Bronchial epithelial cell (primary cell): Measurements from ENCODE around the gene KSR1. TPM values are rescaled to one million over a fixed set of nuclear protein-coding genes. Genes with fewer than 3 reads are reported as not detected.

Source experiments
- DNase-seq: peaks from one replicate; pipeline ENCODE4 v3.0.0-alpha.2; 2010; ENCODE audit warnings: low read depth
- FAIRE-seq: peaks from 2 replicates; lab custom pipeline; 2011; peaks lifted over from hg19 to GRCh38; lab: Jason Lieb, UNC
- H3K27me3 ChIP-seq: 2 replicates; pipeline ENCODE4 v1.5.1; 2011; ENCODE audit warnings: low read length; ENCODE audit not compliant: control insufficient read depth, insufficient read depth
- H3K36me3 ChIP-seq: 2 replicates; pipeline ENCODE4 v1.5.1; 2011; ENCODE audit warnings: low read length; ENCODE audit not compliant: control insufficient read depth, insufficient read depth
- H3K4me3 ChIP-seq: 2 replicates; pipeline ENCODE4 v1.5.1; 2011; ENCODE audit warnings: mild to moderate bottlenecking, low read depth, low read length, control low read depth
- CTCF ChIP-seq: IDR thresholded peaks from 2 replicates; pipeline ENCODE4 v1.5.1; 2011; ENCODE audit warnings: mild to moderate bottlenecking, moderate library complexity, low read length, control low read depth, inconsistent platforms; ENCODE audit not compliant: insufficient read depth, severe bottlenecking
- total RNA-seq: library from RNA; depleted of rRNA; stranded (reverse); fragments of >200 nt; gene quantifications from 2 replicates; pipeline ENCODE4 v1.2.1, GENCODE V29; 2014

Gene KSR1
- total RNA-seq, 1 donor from 2014 or later = 0.53 TPM

- FAIRE-seq (no peak), DNase-seq (no peak)
- Histone ChIP-seq H3K27me3 (no peaks in the 10 kb centered on the region), H3K36me3 (no peaks in the 10 kb centered on the region), H3K4me3 (no peak overlapping the region)
- TF ChIP-seq CTCF = no peak
Measured at GRCh38 chr17:27481327-27481726, 25.1 kb downstream of the KSR1 start.

- Histone ChIP-seq H3K4me3 (no peak overlapping the region), H3K36me3 (no peaks in the 10 kb centered on the region), H3K27me3 (no peaks in the 10 kb centered on the region)
- no peak for TF ChIP-seq CTCF
- DNase-seq (no peak), FAIRE-seq (no peak)
Measured at GRCh38 chr17:27485125-27485524, 28.9 kb downstream of the KSR1 start.

GRCh38 chr17:27485716-27486495, 29.7 kb downstream of the KSR1 start:
- H3K36me3 ChIP-seq = no peaks in the 10 kb centered on the region
- FAIRE-seq (no peak), DNase-seq (no peak)
- H3K4me3 ChIP-seq = no peak overlapping the region
- H3K27me3 ChIP-seq = no peaks in the 10 kb centered on the region
- no peak for TF ChIP-seq CTCF

DNA sequence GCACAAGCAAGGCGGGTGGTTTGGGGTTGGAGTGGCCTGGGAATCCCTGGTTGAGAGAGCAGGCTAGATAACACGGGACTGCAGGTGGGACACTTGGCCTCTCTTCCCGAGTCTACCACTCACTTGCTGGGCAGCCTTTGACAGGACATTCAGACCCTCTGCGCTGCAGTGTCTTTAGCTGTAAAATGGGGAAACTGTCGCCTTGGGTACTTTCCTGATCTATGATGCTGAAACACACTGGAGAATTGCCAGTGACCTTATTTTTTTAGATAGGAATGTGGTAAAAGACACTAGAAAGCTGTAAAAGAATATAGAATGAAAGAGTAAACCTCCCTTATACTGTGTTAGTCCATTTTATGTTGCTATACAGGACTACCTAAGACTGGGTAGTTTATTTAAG, 30.5 kb downstream of the KSR1 start:
- Histone ChIP-seq H3K36me3 (no peaks in the 10 kb centered on the region), H3K4me3 (no peak overlapping the region), H3K27me3 (no peaks in the 10 kb centered on the region)
- DNase-seq = no peak
- TF ChIP-seq CTCF = no peak
- no peak for FAIRE-seq

DNA sequence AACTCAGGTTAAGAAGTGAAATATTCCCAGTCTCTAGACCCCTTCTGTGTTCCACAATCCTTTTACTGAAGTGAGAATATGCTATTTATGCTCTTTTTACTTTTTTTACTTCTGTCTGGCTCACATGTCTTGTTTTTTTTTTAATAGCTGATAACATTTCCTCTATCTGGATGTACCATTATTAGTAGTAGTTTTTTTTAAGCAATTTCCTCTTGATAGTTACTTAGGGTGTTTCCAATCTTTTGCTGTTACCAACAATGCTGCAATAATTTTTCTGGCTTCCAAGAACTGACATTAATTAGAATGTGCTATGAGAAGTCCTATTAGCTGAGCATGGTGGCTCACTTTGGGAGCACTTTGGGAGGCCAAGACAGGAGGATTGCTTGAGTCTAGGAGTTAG, 32.0 kb downstream of the KSR1 start:
- FAIRE-seq = no peak
- no peaks in the 10 kb centered on the region for H3K36me3 ChIP-seq
- no peak for TF ChIP-seq CTCF
- DNase-seq = no peak
- no peaks in the 10 kb centered on the region for H3K27me3 ChIP-seq
- H3K4me3 ChIP-seq = no peak overlapping the region
